Trophoblast cell (in vitro differentiated cells and primary cell): ENCODE data around the gene TRAF5.
"Not testable (repeated sequence)": the region's sequence is repeated elsewhere in the genome, so short reads cannot be mapped to it uniquely, and the experiment has no call there.

ENCODE experiments used
- DNase-seq, 2 donors: peaks; one replicate each; pipeline ENCODE4 v3.0.0-alpha.2; 2016
- H2AFZ ChIP-seq: 2 replicates; pipeline ENCODE4 v1.6.1; 2013; ENCODE audit warnings: low read length, moderate library complexity, mild to moderate bottlenecking; ENCODE audit not compliant: insufficient read depth, poor library complexity
- H2AK5ac ChIP-seq: 2 replicates; pipeline ENCODE4 v1.6.1; 2013; ENCODE audit warnings: mild to moderate bottlenecking, low read length
- H2BK120ac ChIP-seq: 2 replicates; pipeline ENCODE4 v1.6.1; 2013; ENCODE audit warnings: low read length, mild to moderate bottlenecking, moderate library complexity; ENCODE audit not compliant: insufficient read depth, poor library complexity
- H2BK12ac ChIP-seq: 2 replicates; pipeline ENCODE4 v1.6.1; 2013; ENCODE audit warnings: mild to moderate bottlenecking, low read length, moderate library complexity
- H2BK5ac ChIP-seq: 2 replicates; pipeline ENCODE4 v1.6.1; 2013; ENCODE audit warnings: low read length, low read depth, moderate library complexity, mild to moderate bottlenecking; ENCODE audit not compliant: poor library complexity
- H3K14ac ChIP-seq: 2 replicates; pipeline ENCODE4 v1.6.1; 2013; ENCODE audit warnings: mild to moderate bottlenecking, low read length
- H3K18ac ChIP-seq: 2 replicates; pipeline ENCODE4 v1.6.1; 2013; ENCODE audit warnings: mild to moderate bottlenecking, low read length
- H3K23ac ChIP-seq: 2 replicates; pipeline ENCODE4 v1.6.1; 2013; ENCODE audit warnings: low read length
- H3K27ac ChIP-seq: 2 replicates; pipeline ENCODE4 v1.5.1; 2013; ENCODE audit warnings: low read depth, mild to moderate bottlenecking, inconsistent platforms, low read length, moderate library complexity
- H3K27me3 ChIP-seq: 2 replicates; pipeline ENCODE4 v1.6.1; 2013; ENCODE audit warnings: inconsistent platforms, mild to moderate bottlenecking, low read length, moderate library complexity; ENCODE audit not compliant: insufficient read depth
- H3K36me3 ChIP-seq, 2 experiments: 1 replicate in 1 of 2; 2 replicates in 1 of 2; pipeline ENCODE4 v1.6.1; 2013; ENCODE audit warnings: low read length in 2 of 2, mild to moderate bottlenecking in 2 of 2, moderate library complexity in 1 of 2; ENCODE audit not compliant: insufficient read depth in 2 of 2, control insufficient read depth in 1 of 2
- H3K4ac ChIP-seq: 2 replicates; pipeline ENCODE4 v1.6.1; 2013; ENCODE audit warnings: low read depth, mild to moderate bottlenecking, low read length, moderate library complexity
- H3K4me1 ChIP-seq, 2 experiments: 1 replicate in 1 of 2; 2 replicates in 1 of 2; pipeline ENCODE4 v1.6.1; 2013; ENCODE audit warnings: low read length in 2 of 2, mild to moderate bottlenecking in 2 of 2, moderate library complexity in 1 of 2; ENCODE audit not compliant: insufficient read depth in 2 of 2, control insufficient read depth in 1 of 2
- H3K4me2 ChIP-seq: 2 replicates; pipeline ENCODE4 v1.6.1; 2013; ENCODE audit warnings: inconsistent platforms, mild to moderate bottlenecking, low read length, moderate library complexity
- H3K4me3 ChIP-seq: 2 replicates; pipeline ENCODE4 v1.5.1; 2013; ENCODE audit warnings: mild to moderate bottlenecking, low read depth, low read length, inconsistent platforms
- H3K79me1 ChIP-seq: one replicate; pipeline ENCODE4 v1.6.1; 2013; ENCODE audit warnings: low read length
- H3K79me2 ChIP-seq: 2 replicates; pipeline ENCODE4 v1.6.1; 2013; ENCODE audit warnings: low read length, mild to moderate bottlenecking; ENCODE audit not compliant: control insufficient read depth, insufficient read depth, poor library complexity
- H3K9ac ChIP-seq: 2 replicates; pipeline ENCODE4 v1.6.1; 2013; ENCODE audit warnings: mild to moderate bottlenecking, low read length
- H3K9me3 ChIP-seq: 2 replicates; pipeline ENCODE4 v1.6.1; 2013; ENCODE audit warnings: low read depth, mild to moderate bottlenecking, control low read depth, inconsistent platforms, low read length; ENCODE audit not compliant: insufficient read depth
- H4K12ac ChIP-seq: 2 replicates; pipeline ENCODE4 v1.6.1; 2013; ENCODE audit warnings: low read depth, mild to moderate bottlenecking, low read length, moderate library complexity
- H4K8ac ChIP-seq: 2 replicates; pipeline ENCODE4 v1.6.1; 2013; ENCODE audit warnings: low read depth, mild to moderate bottlenecking, low read length, moderate library complexity
- H4K91ac ChIP-seq: one replicate; pipeline ENCODE4 v1.6.1; 2013; ENCODE audit warnings: low read depth, mild to moderate bottlenecking, low read length, moderate library complexity
- WGBS: extraction: QIAGEN DNeasy Blood & Tissue Kit; methylation state at CpG from one replicate; pipeline ENCODE4 v1.1.7; 2013; ENCODE audit warnings: missing lambda C conversion rate; ENCODE audit not compliant: insufficient read length, insufficient coverage; ENCODE audit errors: extremely low coverage; 5-methylcytosine and 5-hydroxymethylcytosine counted together

Gene TRAF5

GRCh38 chr1:211319892-211320291 lies 6.7 kb upstream of the TRAF5 start:
- no peak overlapping the region for H3K23ac ChIP-seq
- no peak overlapping the region for H4K91ac ChIP-seq
- H3K27me3 ChIP-seq = no peaks in the 10 kb centered on the region
- no peaks in the 10 kb centered on the region for H3K79me1 ChIP-seq
- H2BK5ac ChIP-seq = no peak overlapping the region
- no peak overlapping the region for H3K4ac ChIP-seq
- H3K9me3 ChIP-seq = no peaks in the 10 kb centered on the region
- no peak overlapping the region for H3K4me3 ChIP-seq
- no peak overlapping the region for H3K14ac ChIP-seq
- H2AFZ ChIP-seq = no peak overlapping the region
- H4K8ac ChIP-seq = no peak overlapping the region
- no peak overlapping the region for H3K4me2 ChIP-seq
- no peaks in the 10 kb centered on the region for H3K4me1 ChIP-seq
- H4K12ac ChIP-seq = no peak overlapping the region
- H3K36me3 ChIP-seq = peaks cover 2% of the 10 kb centered on the region in 2 experiments
- H3K9ac ChIP-seq = no peak overlapping the region
- no peak overlapping the region for H2BK120ac ChIP-seq
- no peak overlapping the region for H2BK12ac ChIP-seq
- no peak overlapping the region for H2AK5ac ChIP-seq
- DNase-seq = no peak
- H3K79me2 ChIP-seq = no peaks in the 10 kb centered on the region
- no peak overlapping the region for H3K18ac ChIP-seq
- no peak overlapping the region for H3K27ac ChIP-seq

GRCh38 chr1:211320980-211321379 lies 5.7 kb upstream of the TRAF5 start:
- no peaks in the 10 kb centered on the region for H3K27me3 ChIP-seq
- H3K79me1 ChIP-seq = no peaks in the 10 kb centered on the region
- H2AK5ac ChIP-seq = no peak overlapping the region
- no peak overlapping the region for H3K18ac ChIP-seq
- no peak overlapping the region for H2BK12ac ChIP-seq
- H3K4me3 ChIP-seq = no peak overlapping the region
- WGBS = no CpG with 5 or more reads among the region's 4 CpGs
- H3K4ac ChIP-seq = no peak overlapping the region
- no peak overlapping the region for H2BK5ac ChIP-seq
- H3K27ac ChIP-seq = no peak overlapping the region
- H3K23ac ChIP-seq = no peak overlapping the region
- no peak overlapping the region for H4K12ac ChIP-seq
- no peak overlapping the region for H4K8ac ChIP-seq
- DNase-seq = no peak
- H3K4me2 ChIP-seq = no peak overlapping the region
- no peaks in the 10 kb centered on the region for H3K79me2 ChIP-seq
- no peaks in the 10 kb centered on the region for H3K9me3 ChIP-seq
- H3K9ac ChIP-seq = no peak overlapping the region
- no peak overlapping the region for H4K91ac ChIP-seq
- H3K4me1 ChIP-seq = no peaks in the 10 kb centered on the region
- peaks cover 2% of the 10 kb centered on the region in 2 experiments for H3K36me3 ChIP-seq
- no peak overlapping the region for H2AFZ ChIP-seq
- H3K14ac ChIP-seq = no peak overlapping the region
- H2BK120ac ChIP-seq = no peak overlapping the region

- no CpG with 5 or more reads among the region's 7 CpGs for WGBS
- not testable (repeated sequence) for H3K4me1 ChIP-seq, H2BK12ac ChIP-seq, H3K79me1 ChIP-seq, H3K4ac ChIP-seq, H3K14ac ChIP-seq, H3K36me3 ChIP-seq, H2BK5ac ChIP-seq, H4K91ac ChIP-seq, H4K12ac ChIP-seq, H3K4me2 ChIP-seq, H2BK120ac ChIP-seq, H3K23ac ChIP-seq, H3K79me2 ChIP-seq, H3K27ac ChIP-seq, DNase-seq, H3K4me3 ChIP-seq, H3K18ac ChIP-seq, H3K9me3 ChIP-seq, H2AK5ac ChIP-seq, H3K27me3 ChIP-seq, H3K9ac ChIP-seq, H2AFZ ChIP-seq, H4K8ac ChIP-seq
These were observed 5.0 kb upstream of the TRAF5 start for GRCh38 chr1:211321646-211322045.

GRCh38 chr1:211323156-211324063 lies 3.2 kb upstream of the TRAF5 start:
- H3K36me3 ChIP-seq = no peaks in the 10 kb centered on the region
- no peak overlapping the region for H3K9ac ChIP-seq
- H3K4me1 ChIP-seq = peaks cover 0 to 9% of the 10 kb centered on the region in 2 experiments
- H2BK5ac ChIP-seq = no peak overlapping the region
- no peak overlapping the region for H4K8ac ChIP-seq
- peaks cover 5% of the 10 kb centered on the region for H3K79me1 ChIP-seq
- H3K14ac ChIP-seq = no peak overlapping the region
- H4K91ac ChIP-seq = no peak overlapping the region
- H4K12ac ChIP-seq = no peak overlapping the region
- H3K27me3 ChIP-seq = no peaks in the 10 kb centered on the region
- no peak overlapping the region for H3K4ac ChIP-seq
- H2BK120ac ChIP-seq = no peak overlapping the region
- no peak overlapping the region for H3K4me2 ChIP-seq
- WGBS = no CpG with 5 or more reads among the region's 9 CpGs
- DNase-seq = peak; percentile 34 to 63
- H3K4me3 ChIP-seq = no peak overlapping the region
- H2BK12ac ChIP-seq = no peak overlapping the region
- no peak overlapping the region for H3K27ac ChIP-seq
- no peak overlapping the region for H3K18ac ChIP-seq
- no peaks in the 10 kb centered on the region for H3K9me3 ChIP-seq
- H2AFZ ChIP-seq = no peak overlapping the region
- H2AK5ac ChIP-seq = no peak overlapping the region
- peaks cover 3% of the 10 kb centered on the region for H3K79me2 ChIP-seq
- H3K23ac ChIP-seq = no peak overlapping the region
